ENCODE results near the gene ZFAND3.

- TF ChIP-seq POLR2A (IDR thresholded peaks at IDR 0.05; ENCODE audit: low read length) (no peak), GATA1 (IDR thresholded peaks at IDR 0.05; ENCODE audit: low read depth, low read length) (no peak)
These were observed 6.7 kb upstream of the ZFAND3 start for GRCh38 chr6:37812841-37813240.

Measured in erythroblast (primary cell).